GM18870 (cell line): ENCODE measurements around the gene STON2.
"Not testable (repeated sequence)": the region's sequence is repeated elsewhere in the genome, so short reads cannot be mapped to it uniquely, and the experiment has no call there.

Experiments
- ATAC-seq: cut with Tn5 transposase; IDR thresholded peaks from one replicate; pipeline ENCODE4 v1.9.1; 2021; ENCODE audit warnings: moderate library complexity; ENCODE audit not compliant: unreplicated experiment

STON2 gene

GRCh38 chr14:81400202-81400678, at the start of gene STON2:
Gene STON2, minus strand, starts transcription at chr14:81400324. Its CDS starts 1,942 bp downstream, at chr14:81398382.
- ATAC-seq: no peak

- ATAC-seq: no peak
Observed at GRCh38 chr14:81449576-81449975, 49.5 kb upstream of the STON2 start.

GRCh38 chr14:81449114-81449513, 49.0 kb upstream of the STON2 start:
- no peak for ATAC-seq

GRCh38 chr14:81447021-81447764, 47.1 kb upstream of the STON2 start:
- no peak for ATAC-seq

GRCh38 chr14:81446279-81447007, 46.3 kb upstream of the STON2 start:
- ATAC-seq: no peak

- no peak for ATAC-seq
Observed at GRCh38 chr14:81441626-81442134, 41.6 kb upstream of the STON2 start.

GRCh38 chr14:81440041-81440440, 39.9 kb upstream of the STON2 start:
- ATAC-seq: no peak

GRCh38 chr14:81437244-81437643, 37.1 kb upstream of the STON2 start:
- no peak for ATAC-seq

GRCh38 chr14:81436296-81437138, 36.4 kb upstream of the STON2 start:
- ATAC-seq: no peak

- ATAC-seq: no peak
Observed at GRCh38 chr14:81435391-81436295, 35.5 kb upstream of the STON2 start.

GRCh38 chr14:81435048-81435390, 34.9 kb upstream of the STON2 start:
- no peak for ATAC-seq

- no peak for ATAC-seq
Observed at GRCh38 chr14:81434230-81434629, 34.1 kb upstream of the STON2 start.

- ATAC-seq: no peak
Observed at GRCh38 chr14:81433378-81433777, 33.3 kb upstream of the STON2 start.

- ATAC-seq: no peak
Observed at GRCh38 chr14:81432219-81432661, 32.1 kb upstream of the STON2 start.

- ATAC-seq: no peak
Observed at GRCh38 chr14:81430235-81430634, 30.1 kb upstream of the STON2 start.

- not testable (repeated sequence) for ATAC-seq
Observed at GRCh38 chr14:81429749-81430148, 29.6 kb upstream of the STON2 start.

GRCh38 chr14:81429028-81429427, 28.9 kb upstream of the STON2 start:
- ATAC-seq: no peak

GRCh38 chr14:81427348-81428058, 27.4 kb upstream of the STON2 start:
- ATAC-seq: no peak

GRCh38 chr14:81423504-81423903, 23.4 kb upstream of the STON2 start:
- ATAC-seq: no peak
